HG03025 (cell line): ENCODE results near the gene SEC16B.

ENCODE experiments used
- ATAC-seq: cut with Tn5 transposase; IDR thresholded peaks from one replicate; pipeline ENCODE4 v1.9.1; 2021; ENCODE audit warnings: mild to moderate bottlenecking, moderate library complexity; ENCODE audit not compliant: unreplicated experiment, low FRiP score

SEC16B gene

DNA sequence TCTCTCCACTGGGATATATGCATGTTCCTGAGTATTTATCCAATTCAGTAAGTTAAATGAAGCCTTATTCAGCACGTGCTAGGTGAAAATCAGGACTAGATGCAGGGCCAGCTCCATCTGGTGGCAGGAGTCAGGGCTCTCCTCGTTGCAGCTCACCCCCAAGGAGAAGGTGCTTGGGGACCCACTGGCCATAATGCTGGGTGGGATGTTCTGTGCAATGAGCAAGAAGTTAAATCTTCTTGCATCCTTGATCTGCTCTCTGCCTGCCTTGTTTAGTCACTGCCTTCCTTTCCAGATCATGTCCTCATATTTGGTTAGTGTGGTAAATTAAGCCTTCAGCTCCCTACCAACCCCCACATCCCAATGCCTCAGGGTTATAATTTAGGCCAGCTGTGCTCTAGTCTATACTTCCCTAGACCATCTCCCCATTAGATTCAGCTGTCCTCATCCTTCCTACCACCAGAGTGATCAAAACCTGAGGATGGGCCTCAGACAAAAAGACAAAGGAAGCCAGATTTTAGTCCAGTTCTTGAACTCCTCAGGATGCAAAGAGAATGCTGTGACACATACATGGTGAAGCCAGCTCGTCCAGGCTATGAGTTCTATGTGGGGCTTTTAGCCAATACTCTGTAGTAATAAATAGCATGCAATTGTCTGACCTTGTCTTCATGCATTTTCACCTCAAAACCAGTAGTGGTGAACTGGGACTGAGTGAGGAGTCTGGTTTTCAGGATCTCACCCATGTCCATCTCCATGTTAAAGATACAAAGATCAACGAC is 55.9 kb downstream of the SEC16B start:
- ATAC-seq: no peak

DNA sequence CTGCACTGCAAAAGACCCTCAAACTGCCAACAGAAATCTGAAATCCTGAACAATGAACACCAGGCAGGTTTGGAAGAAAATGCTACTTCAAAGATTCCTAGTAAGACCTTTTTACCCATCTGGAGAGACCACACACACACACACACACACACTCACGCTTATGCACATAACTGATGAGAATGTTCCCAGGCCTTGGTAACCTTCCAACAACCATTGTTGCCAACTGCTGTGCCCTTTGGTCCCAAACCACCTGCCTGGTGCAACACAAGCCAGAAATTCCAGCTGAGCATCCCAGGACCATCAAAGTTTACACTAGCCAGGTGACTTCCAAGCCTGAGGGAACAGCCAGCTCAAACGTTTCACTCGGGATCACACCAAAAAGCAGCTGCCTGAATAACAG is 56.9 kb downstream of the SEC16B start:
- ATAC-seq: no peak

DNA sequence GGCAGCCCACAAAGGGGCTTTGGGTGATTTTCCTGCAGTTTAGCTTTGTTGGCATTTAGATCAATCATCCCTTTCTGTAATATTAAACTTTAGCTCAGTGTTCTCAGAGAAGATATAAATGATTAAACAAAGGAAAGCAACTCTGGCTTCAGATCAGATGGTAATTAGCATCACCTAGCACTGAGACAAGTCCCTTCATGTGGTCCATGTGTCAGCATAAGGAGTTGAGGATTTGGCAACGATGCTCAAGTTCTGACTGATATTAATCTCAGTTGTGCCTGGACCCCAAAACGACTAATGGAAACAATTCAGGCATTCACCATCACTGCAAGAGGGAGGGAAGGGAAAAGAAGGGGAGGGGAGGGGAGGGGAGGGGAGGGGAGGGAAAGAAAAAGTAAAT is 60.4 kb downstream of the SEC16B start:
- no peak for ATAC-seq

DNA sequence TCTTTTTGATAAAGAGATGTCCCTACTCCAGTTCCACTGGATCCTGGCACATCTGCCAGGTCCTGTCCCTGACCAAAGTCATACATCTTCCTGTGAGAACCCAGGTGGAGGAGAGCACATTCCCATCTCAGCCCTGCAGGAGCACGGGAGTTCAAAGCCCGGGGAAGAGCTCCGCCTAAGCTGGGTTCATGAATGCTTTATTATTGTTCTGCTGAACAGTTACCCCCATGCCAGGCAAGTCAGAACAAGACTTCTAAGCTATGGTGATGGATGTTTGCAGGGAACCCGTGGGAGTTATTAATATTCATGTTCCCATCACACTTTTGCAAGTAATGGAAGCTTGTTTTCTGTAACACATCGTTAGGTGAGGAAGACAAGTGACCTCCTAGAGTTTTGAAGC is 62.9 kb downstream of the SEC16B start:
- ATAC-seq: no peak

DNA sequence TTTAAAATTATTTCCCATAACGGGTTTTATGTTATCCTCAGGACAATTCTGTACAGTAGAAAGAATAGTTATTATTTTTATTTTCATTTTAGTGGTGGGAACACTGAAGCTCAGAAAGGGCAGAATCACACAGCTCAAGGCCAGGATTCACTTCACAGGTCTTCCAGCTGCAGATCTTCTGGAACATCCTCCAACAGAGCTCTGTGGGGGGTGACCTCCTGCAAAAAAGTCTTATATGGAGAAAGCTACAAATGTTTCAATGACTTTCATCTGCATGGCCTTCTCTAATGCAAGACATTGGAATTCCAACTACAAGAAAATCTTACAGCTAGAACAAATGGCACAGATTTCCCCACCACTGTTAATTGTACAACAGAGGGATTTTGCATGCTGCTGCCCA is 64.2 kb downstream of the SEC16B start:
- no peak for ATAC-seq

DNA sequence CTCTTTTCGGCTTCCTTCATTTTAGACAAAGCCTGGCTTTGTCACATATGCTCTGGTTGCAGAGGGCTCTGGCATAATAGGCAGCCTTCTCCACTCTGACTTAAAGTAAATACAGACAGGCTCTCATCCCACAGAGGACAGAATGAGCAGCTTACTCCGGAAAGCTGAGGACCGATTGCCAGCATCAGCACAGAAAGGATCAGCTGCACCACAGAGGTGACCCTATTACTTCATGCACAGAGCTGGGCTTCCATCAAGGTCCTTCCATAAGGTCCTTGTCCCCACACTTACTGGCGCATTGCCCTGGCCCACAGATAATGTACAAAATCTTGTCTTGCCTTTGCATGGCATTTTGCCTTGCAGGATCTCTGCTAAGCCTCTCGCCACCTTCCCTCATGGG is 67.6 kb downstream of the SEC16B start:
- no peak for ATAC-seq

DNA sequence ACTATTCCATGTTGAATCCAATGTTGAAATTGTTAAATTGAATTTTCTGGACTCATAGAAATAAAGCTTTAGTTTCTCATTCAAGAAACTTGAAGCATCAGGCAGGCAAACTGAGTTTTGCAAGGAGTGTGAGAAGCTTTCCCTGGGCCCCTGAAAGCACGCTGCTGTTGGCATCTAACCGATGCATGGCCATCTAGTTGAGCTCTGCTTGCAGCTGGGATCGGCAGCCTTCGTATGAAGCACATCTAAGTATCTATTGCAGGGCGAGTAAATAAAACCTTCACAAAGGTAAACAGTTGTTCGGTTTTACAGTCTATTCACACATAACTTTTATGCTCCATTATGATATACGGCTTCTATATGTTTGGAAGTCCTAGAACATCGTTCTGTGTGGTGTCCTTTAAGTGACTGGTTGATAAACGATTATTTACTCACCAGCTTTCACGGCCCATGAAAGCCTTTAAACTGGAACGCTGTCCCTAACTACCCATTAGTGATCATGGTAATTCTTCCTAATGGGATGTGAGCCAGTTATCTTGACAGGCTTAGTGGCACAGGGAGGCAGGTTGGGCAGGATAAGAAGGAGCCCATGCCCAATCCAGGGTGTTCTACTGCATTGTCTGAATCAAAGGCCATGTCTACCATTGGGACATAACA is 71.7 kb downstream of the SEC16B start:
- no peak for ATAC-seq

DNA sequence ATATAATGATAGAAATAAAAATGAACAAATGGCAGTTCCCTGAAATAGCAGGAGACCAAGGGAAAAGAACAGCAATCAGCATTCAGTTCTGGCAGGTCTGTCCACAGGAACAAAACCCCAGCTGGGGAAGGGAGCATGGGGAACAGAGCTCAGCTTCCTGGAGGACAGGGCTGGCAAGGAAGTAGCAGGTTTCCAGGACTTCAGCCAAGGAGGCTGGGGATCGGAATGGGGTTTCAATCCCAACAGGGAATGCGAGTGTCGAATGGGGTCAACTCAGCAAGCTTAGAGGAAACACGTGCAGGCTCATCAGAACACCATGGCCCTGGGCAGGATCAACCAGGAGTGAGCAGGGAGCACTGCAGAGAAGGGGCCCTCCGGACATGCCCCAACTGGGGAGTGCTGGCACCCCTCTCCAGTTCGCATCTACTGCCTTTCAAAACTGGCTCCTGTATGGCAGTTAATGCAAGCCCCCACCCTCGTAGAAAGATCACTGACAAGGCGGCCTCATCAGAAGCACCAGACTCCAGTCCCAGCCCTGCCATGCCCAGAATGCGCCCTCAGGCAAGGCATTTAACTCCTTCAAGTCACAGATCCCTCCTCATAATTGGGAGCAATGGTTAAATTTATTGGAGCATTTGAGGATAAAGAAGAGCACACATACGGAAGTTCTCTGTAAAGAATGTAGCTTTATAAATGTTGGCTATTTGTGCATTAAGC is 72.4 kb downstream of the SEC16B start:
- ATAC-seq: no peak
